B cell (primary cell): ENCODE data around the gene MXRA8. TPM values are rescaled to one million over a fixed set of nuclear protein-coding genes. Genes with fewer than 3 reads are reported as not detected.

Source experiments
- ATAC-seq: fragments of 200-7000 bp; cut with Tn5 transposase; one replicate; pipeline ENCODE4 v1.10.0; 2021; ENCODE audit warnings: low read depth, mild to moderate bottlenecking, moderate number of reproducible peaks, moderate library complexity
- CTCF ChIA-PET: fragments of 350-600 bp; sonication (Branson Sonifier 250); formaldehyde crosslinking; loops from one replicate; lab custom pipeline; 2021; ENCODE audit warnings: antibody characterized with exemption, inconsistent platforms; lab: Charles Lee
- POLR2A ChIA-PET: fragments of 350-600 bp; sonication (Branson Sonifier 250); formaldehyde crosslinking; loops from one replicate; lab custom pipeline; 2021; ENCODE audit warnings: antibody characterized with exemption; lab: Charles Lee
- DNase-seq: peaks from one replicate; pipeline ENCODE4 v3.0.0; 2013
- H2AFZ ChIP-seq: 2 replicates; pipeline ENCODE4 v1.6.1; 2012; ENCODE audit warnings: mild to moderate bottlenecking, low read depth, low read length; ENCODE audit not compliant: insufficient read depth, poor library complexity, severe bottlenecking
- H3K27ac ChIP-seq, 2 donors: 1 replicate in 1 of 2; 2 replicates in 1 of 2; pipeline ENCODE4 v1.5.1; 2012 to 2013; ENCODE audit warnings: low read length in 2 of 2, mild to moderate bottlenecking in 2 of 2, moderate library complexity in 1 of 2
- H3K27me3 ChIP-seq, 4 experiments: fragments of 200-600 bp in 1 of 4; sonication (generic) in 1 of 4; replicated peaks in 1 of 4; 1 replicate in 2 of 4; 2 replicates in 2 of 4; pipeline versions ENCODE4 v1.6.1 to v1.7.0; 2013 to 2016; ENCODE audit warnings: low read length in 3 of 4, mild to moderate bottlenecking in 2 of 4, mixed read lengths in 1 of 4, moderate library complexity in 1 of 4; ENCODE audit not compliant: insufficient read depth in 4 of 4, control insufficient read depth in 3 of 4; ENCODE audit errors: control extremely low read depth in 1 of 4
- H3K36me3 ChIP-seq, 2 experiments: replicated peaks in 1 of 2; 1 replicate in 1 of 2; 2 replicates in 1 of 2; pipeline versions ENCODE4 v1.6.1 to v1.7.1; 2013; ENCODE audit warnings: low read length in 1 of 2; ENCODE audit not compliant: insufficient read depth in 2 of 2, control insufficient read depth in 1 of 2; ENCODE audit errors: control extremely low read depth in 1 of 2, extremely low read depth in 1 of 2
- H3K4me1 ChIP-seq, 2 donors: fragments of 200-600 bp in 1 of 2; sonication (generic) in 1 of 2; 1 replicate in 1 of 2; 2 replicates in 1 of 2; pipeline versions ENCODE4 v1.5.1 to v1.6.1; 2013 to 2017; ENCODE audit warnings: low read length in 2 of 2; ENCODE audit not compliant: control insufficient read depth in 2 of 2, insufficient read depth in 2 of 2
- H3K4me2 ChIP-seq: replicated peaks from 2 replicates; pipeline ENCODE3; 2012; ENCODE audit warnings: mild to moderate bottlenecking, low read depth, low read length; ENCODE audit not compliant: poor library complexity, severe bottlenecking
- H3K4me3 ChIP-seq, 5 experiments: fragments of 200-600 bp in 1 of 5; sonication (generic) in 1 of 5; 1 replicate in 3 of 5; 2 replicates in 2 of 5; pipeline versions ENCODE4 v1.5.1 to v1.7.0; 2011 to 2016; ENCODE audit warnings: low read length in 4 of 5, mild to moderate bottlenecking in 4 of 5, low read depth in 2 of 5, control low read depth in 1 of 5, moderate library complexity in 1 of 5; ENCODE audit not compliant: insufficient read depth in 1 of 5; ENCODE audit errors: control extremely low read depth in 1 of 5, extremely low read depth in 1 of 5
- H3K79me2 ChIP-seq: fragments of 200-600 bp; sonication (generic); one replicate; pipeline ENCODE4 v1.6.0; 2016; ENCODE audit warnings: low read length; ENCODE audit not compliant: control insufficient read depth, insufficient read depth
- H3K9ac ChIP-seq: fragments of 200-600 bp; sonication (generic); 2 replicates; pipeline ENCODE4 v1.6.1; 2017; ENCODE audit warnings: mild to moderate bottlenecking, low read length, moderate library complexity
- H3K9me3 ChIP-seq, 3 donors: one replicate each; pipeline versions ENCODE4 v1.6.1 to v1.7.1; 2013; ENCODE audit warnings: low read length in 2 of 3; ENCODE audit not compliant: control insufficient read depth in 2 of 3, insufficient read depth in 1 of 3; ENCODE audit errors: control extremely low read depth in 1 of 3
- H4K20me1 ChIP-seq: 2 replicates; pipeline ENCODE4 v1.6.0; 2012; ENCODE audit warnings: mild to moderate bottlenecking, low read length; ENCODE audit not compliant: insufficient read depth, control insufficient read depth, poor library complexity, severe bottlenecking
- H3K27ac Mint-ChIP-seq: one replicate; pipeline ENCODE4 v1.8.0; 2021; ENCODE audit warnings: mixed read lengths
- H3K27me3 Mint-ChIP-seq: one replicate; pipeline ENCODE4 v1.8.0; 2021; ENCODE audit warnings: mixed read lengths
- H3K4me1 Mint-ChIP-seq: one replicate; pipeline ENCODE4 v1.8.0; 2021; ENCODE audit warnings: mixed read lengths
- H3K4me3 Mint-ChIP-seq: one replicate; pipeline ENCODE4 v1.8.0; 2021; ENCODE audit warnings: mixed read lengths
- H3K9me3 Mint-ChIP-seq: one replicate; pipeline ENCODE4 v1.8.0; 2022; ENCODE audit warnings: mixed read lengths; ENCODE audit not compliant: insufficient read depth
- EZH2 ChIP-seq: IDR thresholded peaks from 2 replicates; pipeline ENCODE4 v1.6.1; 2012; ENCODE audit warnings: borderline replicate concordance, low read depth, mild to moderate bottlenecking, moderate library complexity, low read length; ENCODE audit not compliant: insufficient read depth, poor library complexity, severe bottlenecking
- WGBS: methylation state at CpG from one replicate; pipeline ENCODE4 v1.1.5; 2013; ENCODE audit warnings: missing lambda C conversion rate; ENCODE audit not compliant: insufficient coverage; 5-methylcytosine and 5-hydroxymethylcytosine counted together
- intact Hi-C: fragments of 100-400 bp; cut with micrococcal nuclease; formaldehyde crosslinking; loops from one replicate; pipeline ENCODE4 v1.10.0; 2022
- polyA plus RNA-seq: library from polyadenylated mRNA; depleted of rRNA; stranded (reverse); fragments of >200 nt; gene quantifications from 2 replicates; pipeline ENCODE4 v1.2.3, GENCODE V29; 2012
- total RNA-seq, 2 donors: library from RNA; stranded (reverse); fragments of 120-200 nt in 1 of 2; gene quantifications; 1 replicate in 1 of 2; 2 replicates in 1 of 2; pipeline versions ENCODE4 v1.2.3 to v1.2.4, GENCODE V29; 2013 to 2022
- TF ChIP-seq, protein P1 (sequence below): fragments of 200-600 bp; IDR thresholded peaks from one replicate; pipeline ENCODE4 v1.8.0; 2022; ENCODE audit warnings: antibody characterized with exemption, mild to moderate bottlenecking

MXRA8 gene
- total and polyA plus RNA-seq, 2 donors (not counting 1 experiment from before 2014, with no cell fraction given): 0.10 TPM; not detected in 1

DNA sequence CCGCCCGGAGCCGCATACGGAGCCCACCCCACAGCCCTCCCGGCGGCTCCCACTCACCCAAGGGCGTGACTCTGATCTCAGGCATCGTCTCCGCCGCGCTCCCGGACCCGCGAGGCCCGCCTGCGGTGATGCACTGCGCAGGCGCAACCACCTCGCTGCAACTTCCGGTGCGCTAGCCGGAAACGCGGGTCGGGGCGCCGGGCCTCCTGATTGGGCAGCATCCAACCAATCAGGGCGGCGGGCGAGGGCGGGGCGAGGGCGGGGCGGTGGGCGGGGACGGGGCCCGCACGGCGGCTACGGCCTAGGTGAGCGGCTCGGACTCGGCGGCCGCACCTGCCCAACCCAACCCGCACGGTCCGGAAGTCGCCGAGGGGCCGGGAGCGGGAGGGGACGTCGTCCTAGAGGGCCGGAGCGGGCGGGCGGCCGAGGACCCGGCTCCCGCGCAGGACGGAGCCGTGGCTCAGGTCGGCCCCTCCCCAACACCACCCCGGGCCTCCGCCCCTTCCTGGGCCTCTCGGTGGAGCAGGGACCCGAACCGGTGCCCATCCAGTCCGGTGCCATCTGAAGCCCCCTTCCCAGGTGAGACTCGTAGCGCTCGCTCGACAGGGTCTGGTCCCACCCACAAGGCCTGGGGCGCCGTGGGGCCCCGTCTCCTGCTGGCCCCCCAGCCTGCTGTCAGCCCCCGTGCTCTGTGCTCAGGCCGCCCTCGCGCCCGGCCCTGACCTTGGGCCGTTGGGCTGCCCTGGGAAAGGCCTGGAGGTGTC, 33.6 kb downstream of the MXRA8 start, which contains the start of the genes CPTP and INTS11:
CPTP (plus strand) TSS at position 279 of the 764 bp plus-strand sequence. CDS start 2,109 bp downstream, outside the sequence.
INTS11 (minus strand) TSS at position 137 of the 764 bp plus-strand sequence; CDS start at position 85, 52 bp downstream.
- Mint-ChIP-seq H3K4me1 (peaks cover 29% of the 10 kb centered on the region), H3K27me3 (no peaks in the 10 kb centered on the region), H3K4me3 (peak within 1 kb of the TSS; percentile 93), H3K27ac (peak within 1 kb of the TSS; percentile 92), H3K9me3 (no peaks in the 10 kb centered on the region)
- POLR2A ChIA-PET: no interaction called here
- Histone ChIP-seq H3K36me3 (peaks cover 0 to 13% of the 10 kb centered on the region in 2 experiments), H3K9ac (peak within 1 kb of the TSS; percentile 95), H3K27ac (peak within 1 kb of the TSS; percentile 10 to 75), H2AFZ (peak within 1 kb of the TSS; percentile 84), H3K27me3 (no peaks in the 10 kb centered on the region), H3K4me2 (peak within 1 kb of the TSS; percentile 99), H3K4me1 (peaks cover 20 to 32% of the 10 kb centered on the region in 2 donors), H4K20me1 (peaks cover 51% of the 10 kb centered on the region), H3K4me3 (peak within 1 kb of the TSS; percentile 31 to 84 (median 74)), H3K79me2 (peaks cover 56% of the 10 kb centered on the region), H3K9me3 (peaks cover 0 to 2% (median 0%) of the 10 kb centered on the region in 3 donors)
- WGBS: under 1% methylated on average over 83 of the region's 84 CpGs
- DNase-seq (peak; percentile 95), ATAC-seq (peak; percentile 89)
- no peak for TF ChIP-seq EZH2
- TF ChIP-seq, protein P1, sequence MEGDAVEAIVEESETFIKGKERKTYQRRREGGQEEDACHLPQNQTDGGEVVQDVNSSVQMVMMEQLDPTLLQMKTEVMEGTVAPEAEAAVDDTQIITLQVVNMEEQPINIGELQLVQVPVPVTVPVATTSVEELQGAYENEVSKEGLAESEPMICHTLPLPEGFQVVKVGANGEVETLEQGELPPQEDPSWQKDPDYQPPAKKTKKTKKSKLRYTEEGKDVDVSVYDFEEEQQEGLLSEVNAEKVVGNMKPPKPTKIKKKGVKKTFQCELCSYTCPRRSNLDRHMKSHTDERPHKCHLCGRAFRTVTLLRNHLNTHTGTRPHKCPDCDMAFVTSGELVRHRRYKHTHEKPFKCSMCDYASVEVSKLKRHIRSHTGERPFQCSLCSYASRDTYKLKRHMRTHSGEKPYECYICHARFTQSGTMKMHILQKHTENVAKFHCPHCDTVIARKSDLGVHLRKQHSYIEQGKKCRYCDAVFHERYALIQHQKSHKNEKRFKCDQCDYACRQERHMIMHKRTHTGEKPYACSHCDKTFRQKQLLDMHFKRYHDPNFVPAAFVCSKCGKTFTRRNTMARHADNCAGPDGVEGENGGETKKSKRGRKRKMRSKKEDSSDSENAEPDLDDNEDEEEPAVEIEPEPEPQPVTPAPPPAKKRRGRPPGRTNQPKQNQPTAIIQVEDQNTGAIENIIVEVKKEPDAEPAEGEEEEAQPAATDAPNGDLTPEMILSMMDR: no peak
- CTCF ChIA-PET: interaction anchor here (0.8 kb wide), 1 partner anchor 48 kb away, joined by 3 read pairs; no protein-coding TSS in a partner anchor
- intact Hi-C loops: loop anchor here (1.0 kb wide), 4 partner anchors 16 to 208 kb away; partner anchors contain the start of genes C1orf159, DVL1, PUSL1 and UBE2J2
